GM18909 (cell line): ENCODE results near the gene ACACB.
"Not testable (repeated sequence)": the region's sequence is repeated elsewhere in the genome, so short reads cannot be mapped to it uniquely, and the experiment has no call there.

Experiments used
- ATAC-seq: cut with Tn5 transposase; IDR thresholded peaks from one replicate; pipeline ENCODE4 v1.9.1; 2021; ENCODE audit warnings: mild to moderate bottlenecking; ENCODE audit not compliant: unreplicated experiment, poor library complexity

ACACB gene

DNA sequence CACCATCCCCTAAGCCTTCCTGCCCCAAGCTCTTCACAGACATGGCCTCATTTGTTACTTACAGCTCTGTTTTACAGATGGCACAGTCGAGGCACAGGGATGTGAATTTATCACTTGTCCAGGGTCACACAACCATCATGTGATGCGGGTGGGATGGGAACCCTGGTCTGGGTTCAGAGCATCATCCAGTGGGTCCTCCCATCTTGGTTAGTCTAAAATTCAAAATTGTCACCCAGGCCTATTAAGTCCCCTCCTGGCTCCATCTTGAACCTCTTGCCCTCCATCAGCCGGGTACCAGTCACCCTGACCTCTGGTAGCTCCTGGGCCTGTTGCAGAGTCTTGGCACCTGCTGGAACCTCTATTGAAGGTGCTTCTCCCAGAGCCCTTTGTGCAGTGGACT is 52.9 kb downstream of the ACACB start:
- ATAC-seq: no peak

GRCh38 chr12:109169686-109170085 is 53.3 kb downstream of the ACACB start:
- no peak for ATAC-seq

GRCh38 chr12:109170324-109170723 is 53.9 kb downstream of the ACACB start:
- ATAC-seq: no peak

DNA sequence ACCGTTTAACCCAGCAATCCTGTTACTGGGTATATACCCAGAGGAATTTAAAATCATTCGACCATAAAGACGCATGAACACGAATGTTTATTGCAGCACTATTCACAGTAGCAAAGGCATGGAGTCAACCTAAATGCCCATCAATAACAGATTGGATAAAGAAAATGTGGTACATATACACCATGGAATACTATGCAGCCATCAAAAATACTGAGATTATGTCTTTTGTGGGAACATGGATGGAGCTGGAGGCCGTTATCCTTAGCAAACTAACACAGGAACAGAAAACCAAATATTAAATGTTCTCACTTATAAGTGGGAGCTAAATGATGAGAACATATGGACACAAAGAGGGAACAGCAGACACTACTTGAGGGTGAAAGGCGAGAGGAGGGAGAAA is 56.4 kb downstream of the ACACB start:
- not testable (repeated sequence) for ATAC-seq

DNA sequence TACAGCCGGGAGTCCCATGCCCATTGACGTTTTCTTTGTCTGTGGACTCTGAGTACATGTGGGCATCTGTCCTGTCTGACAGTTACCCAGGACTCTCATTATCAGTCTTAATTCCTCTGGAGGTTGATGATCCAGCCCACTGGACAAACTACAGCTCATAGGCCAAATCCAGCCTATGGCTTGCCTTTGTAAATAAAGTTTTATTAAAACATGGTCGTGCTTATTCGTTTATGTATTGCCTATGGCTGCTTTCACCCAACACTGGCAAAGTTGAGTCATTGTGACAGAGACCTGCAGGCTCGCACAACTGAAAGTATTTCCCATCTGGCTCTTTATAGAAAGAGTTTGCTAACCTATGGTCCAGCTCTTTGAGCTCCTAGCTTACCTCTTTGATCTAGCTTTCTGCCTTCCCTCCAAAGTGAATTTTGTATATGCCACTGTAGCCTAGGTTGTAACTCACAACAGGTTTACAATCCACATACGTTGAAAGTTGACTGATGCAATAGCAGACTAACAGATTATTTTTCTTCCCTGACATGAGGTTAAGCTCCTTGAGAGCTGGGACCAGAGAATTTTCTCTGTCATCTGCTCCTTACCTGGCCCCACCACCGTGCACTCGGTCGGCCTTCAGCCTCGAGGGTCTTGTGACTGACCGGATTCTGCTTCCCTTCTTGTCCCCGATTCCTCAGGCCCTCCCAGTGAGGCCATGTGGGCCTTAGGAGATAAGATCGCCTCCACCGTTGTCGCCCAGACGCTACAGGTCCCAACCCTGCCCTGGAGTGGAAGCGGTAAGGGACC is 57.3 kb downstream of the ACACB start:
- no peak for ATAC-seq

DNA sequence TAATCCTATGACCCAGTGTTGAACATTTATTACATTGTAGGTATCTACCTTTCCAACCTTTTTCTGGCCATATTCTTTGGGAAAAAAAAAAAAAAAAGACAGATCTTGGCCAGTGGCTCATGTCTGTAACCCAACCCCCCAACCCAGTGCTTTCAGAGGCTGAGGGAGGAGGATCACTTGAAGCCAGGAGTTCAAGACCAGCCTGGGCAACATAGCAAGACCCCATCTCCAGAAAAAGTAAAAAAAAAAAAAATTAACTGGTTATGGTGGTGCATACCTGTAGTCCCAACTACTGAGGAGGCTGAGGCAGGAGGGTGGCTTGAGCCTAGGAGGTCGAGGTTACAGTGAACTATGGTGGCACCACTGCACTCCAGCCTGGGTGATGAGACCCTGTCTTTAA is 58.1 kb downstream of the ACACB start:
- no peak for ATAC-seq

- no peak for ATAC-seq
Observed at GRCh38 chr12:109178532-109178931, 62.1 kb downstream of the ACACB start.

DNA sequence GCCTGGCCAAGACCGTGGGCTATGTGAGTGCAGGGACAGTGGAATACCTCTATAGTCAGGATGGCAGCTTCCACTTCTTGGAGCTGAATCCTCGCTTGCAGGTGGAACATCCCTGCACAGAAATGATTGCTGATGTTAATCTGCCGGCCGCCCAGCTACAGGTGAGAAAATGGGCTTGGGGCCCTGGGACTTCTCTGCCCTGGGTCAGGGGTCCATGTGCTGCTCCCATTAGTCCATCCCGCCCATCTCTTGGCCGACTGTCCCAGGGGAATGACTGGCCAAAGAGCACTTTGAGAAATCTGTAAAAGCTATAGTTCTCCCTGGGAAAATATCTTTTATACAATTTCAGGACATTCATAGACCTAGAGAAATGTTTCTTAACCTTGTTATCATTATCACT is 63.5 kb downstream of the ACACB start:
- ATAC-seq: no peak

DNA sequence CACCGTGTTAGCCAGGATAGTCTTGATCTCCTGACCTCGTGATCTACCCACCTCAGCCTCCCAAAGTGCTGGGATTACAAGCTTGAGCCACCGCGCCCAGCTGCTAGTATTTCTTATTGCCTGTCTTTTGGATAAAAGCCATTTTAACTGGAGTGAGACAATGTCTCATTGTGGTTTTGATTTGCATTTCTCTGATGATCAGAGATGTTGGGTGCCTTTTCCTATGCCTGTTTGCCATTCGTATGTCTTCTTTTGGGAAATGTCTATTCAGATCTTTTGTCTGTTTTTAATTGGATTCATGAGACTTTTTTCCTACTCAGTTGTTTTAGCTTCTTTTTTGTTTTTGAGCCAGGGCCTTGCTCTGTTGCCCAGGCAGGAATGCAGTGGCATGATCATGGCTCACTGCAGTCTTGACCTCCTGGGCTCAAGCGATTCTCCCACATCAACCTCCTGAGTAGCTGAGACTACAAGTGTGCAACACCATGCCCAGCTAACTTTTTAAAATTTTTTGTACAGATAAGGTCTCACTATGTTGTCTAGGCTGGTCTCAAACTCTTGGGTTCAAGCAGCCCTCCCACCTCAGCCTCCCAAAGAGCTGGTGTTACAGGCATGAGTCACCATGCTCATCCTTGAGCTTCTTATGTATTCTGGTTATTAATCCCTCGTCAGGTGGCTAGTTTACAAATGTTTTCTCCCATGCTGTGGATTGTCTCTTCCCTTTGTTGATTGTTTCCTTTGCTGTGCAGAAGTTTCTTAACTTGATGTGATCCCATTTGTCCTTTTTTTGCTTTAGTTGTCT is 65.9 kb downstream of the ACACB start:
- no peak for ATAC-seq

GRCh38 chr12:109185441-109185840 is 69.1 kb downstream of the ACACB start:
- ATAC-seq: no peak

GRCh38 chr12:109186993-109187653 is 70.7 kb downstream of the ACACB start:
- no peak for ATAC-seq

DNA sequence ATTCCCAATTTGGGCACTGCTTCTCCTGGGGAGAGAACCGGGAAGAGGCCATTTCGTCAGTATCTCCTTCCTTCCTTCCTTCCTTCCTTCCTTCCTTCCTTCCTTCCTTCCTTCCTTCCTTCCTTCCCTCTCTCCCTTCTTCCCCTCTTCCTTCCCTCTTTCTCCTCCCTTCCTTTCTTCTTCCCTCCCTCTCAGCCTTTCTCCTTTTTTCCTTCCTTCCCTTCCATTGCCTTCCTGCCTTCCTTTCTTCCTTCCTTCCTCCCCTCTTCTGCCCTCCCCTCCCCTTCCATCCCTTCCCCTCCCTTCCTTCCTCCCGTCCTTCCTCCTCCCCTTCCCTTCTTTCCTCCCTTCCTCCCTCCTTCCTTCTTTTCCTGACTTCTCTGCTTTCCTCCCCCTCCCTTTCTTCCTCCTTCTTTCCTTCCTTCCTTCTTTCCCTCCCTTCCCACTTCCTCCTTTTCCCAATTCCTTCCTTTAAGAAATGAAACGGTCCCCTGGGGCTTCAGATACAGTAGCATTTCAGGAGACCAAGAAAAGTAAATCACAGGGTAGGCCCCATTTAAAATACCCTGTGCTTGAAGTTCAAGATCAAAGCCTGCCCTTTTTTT is 71.8 kb downstream of the ACACB start:
- no peak for ATAC-seq

GRCh38 chr12:109189291-109189690 is 72.9 kb downstream of the ACACB start:
- ATAC-seq: no peak

- ATAC-seq: no peak
Observed at GRCh38 chr12:109191621-109192250, 75.3 kb downstream of the ACACB start.

- ATAC-seq: no peak
Observed at GRCh38 chr12:109192358-109192757, 76.0 kb downstream of the ACACB start.

DNA sequence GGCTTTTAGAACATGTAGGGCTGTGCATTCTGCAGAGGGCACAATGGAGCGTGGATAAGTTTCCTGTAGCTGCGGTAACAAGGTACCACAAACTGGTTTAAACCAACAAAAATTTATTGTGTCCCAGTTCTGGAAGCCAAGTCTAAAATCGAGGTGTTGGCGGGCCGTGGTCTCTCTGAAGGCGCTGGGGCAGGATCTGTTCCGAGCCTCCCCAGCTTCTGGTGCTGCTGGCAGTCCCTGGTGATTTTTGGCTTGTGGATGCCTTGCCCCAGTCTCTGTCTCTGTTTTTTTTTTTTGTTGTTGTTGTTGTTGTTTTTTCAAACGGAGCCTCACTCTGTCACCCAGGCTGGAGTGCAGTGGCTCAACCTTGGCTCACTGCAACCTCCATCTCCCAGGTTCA is 77.5 kb downstream of the ACACB start:
- ATAC-seq: no peak

DNA sequence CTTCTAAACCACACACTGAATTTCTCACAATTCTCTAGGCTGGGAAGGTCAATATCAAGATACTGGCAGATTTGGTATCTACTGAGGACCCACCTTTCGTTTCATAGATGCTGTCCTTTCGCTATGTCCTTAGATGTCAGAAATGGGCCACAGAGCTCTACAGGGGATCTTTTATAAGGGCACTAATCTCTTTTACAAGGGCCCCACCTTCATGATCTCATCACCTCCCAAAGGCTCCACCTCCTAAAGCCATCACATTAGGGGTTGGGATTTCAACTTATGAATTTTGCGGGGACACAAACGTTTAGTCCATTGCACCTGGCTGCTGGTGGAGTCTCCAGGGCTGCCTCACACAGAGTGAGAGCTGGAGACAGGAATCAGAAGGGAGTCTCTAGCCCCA is 79.9 kb downstream of the ACACB start:
- ATAC-seq: no peak

DNA sequence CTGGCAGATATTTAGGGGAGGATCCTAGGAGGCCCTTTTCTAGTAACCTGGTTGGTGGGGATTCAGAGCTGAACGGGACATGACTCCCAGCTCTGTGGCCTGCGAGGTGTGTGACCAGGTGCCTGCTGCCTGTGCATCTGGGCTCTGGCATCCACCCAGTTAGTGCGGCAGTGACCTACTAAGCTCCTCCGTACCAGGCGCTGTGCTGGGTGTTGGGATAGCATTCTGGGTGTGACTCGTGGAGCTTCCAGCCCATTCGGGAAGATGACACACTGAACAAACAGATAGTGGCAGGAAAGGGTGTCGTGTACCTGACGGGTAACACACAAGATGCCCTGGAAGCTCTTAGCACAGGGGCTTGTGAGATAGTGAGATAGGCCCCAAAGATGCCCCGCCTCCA is 80.9 kb downstream of the ACACB start:
- ATAC-seq: no peak

- no peak for ATAC-seq
Observed at GRCh38 chr12:109199324-109199723, 82.9 kb downstream of the ACACB start.

DNA sequence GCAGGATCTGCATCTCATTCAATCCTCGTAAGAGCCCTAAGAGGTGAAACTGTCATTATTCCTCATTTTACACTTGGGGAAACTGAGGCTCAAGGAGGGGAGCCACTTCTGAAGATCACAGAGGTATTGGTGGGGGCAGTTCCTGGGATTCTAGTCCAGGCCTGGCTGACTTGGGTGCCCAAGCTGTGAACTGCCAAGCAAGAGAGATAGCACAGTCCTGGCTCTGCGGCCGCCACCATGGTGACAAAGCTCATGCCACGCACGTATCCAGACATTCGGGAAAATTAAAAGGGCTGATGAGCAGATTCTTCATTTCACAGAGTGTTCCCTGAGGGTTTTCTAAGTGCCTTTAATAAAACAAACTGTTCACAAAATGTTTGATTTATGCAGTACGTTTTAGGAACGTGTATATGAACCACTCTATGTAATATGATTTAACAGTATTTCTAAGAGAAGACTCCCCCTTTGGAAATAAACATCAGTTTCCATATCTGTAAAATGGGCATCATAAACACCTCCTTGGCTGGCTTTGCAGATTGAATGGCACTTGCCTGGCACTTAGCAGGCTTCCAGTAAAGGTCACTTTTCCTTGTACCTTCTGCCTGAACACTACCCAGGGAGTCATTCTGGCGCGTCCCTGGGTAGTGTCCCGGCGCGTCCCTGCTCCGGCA is 84.6 kb downstream of the ACACB start:
- ATAC-seq: no peak
